Stimulated activated memory B cell treated with anti-CD40 and anti-IgM and Interleukin-4, amounts not matched to agents 10 μg/mL and 1 μg/mL and 100 μg/mL, for 72 hours (primary cell): ENCODE results near the gene PTPRZ1.

Experiments
- ATAC-seq: fragments of 150-1000 bp; cut with Tn5 transposase; 2 replicates; pipeline ENCODE4 v1.10.0; 2021
- H3K27ac Mint-ChIP-seq: one replicate; pipeline ENCODE4 v1.8.0; 2022; ENCODE audit warnings: mild to moderate bottlenecking, mixed read lengths
- H3K27me3 Mint-ChIP-seq: one replicate; pipeline ENCODE4 v1.8.0; 2022; ENCODE audit warnings: mixed read lengths
- H3K36me3 Mint-ChIP-seq: one replicate; pipeline ENCODE4 v1.8.0; 2022; ENCODE audit warnings: mixed read lengths
- H3K4me1 Mint-ChIP-seq: one replicate; pipeline ENCODE4 v1.8.0; 2022; ENCODE audit warnings: mixed read lengths
- H3K4me3 Mint-ChIP-seq: one replicate; pipeline ENCODE4 v1.8.0; 2022; ENCODE audit warnings: mild to moderate bottlenecking, moderate library complexity, mixed read lengths
- H3K9me3 Mint-ChIP-seq: one replicate; pipeline ENCODE4 v1.8.0; 2022; ENCODE audit warnings: mixed read lengths

The PTPRZ1 gene

GRCh38 chr7:121872831-121873288 lies at the start of gene PTPRZ1:
TSS of gene PTPRZ1 (plus strand) at chr7:121873161. CDS start at chr7:121873500, 339 bp downstream.
- peak; percentile 41 for ATAC-seq
- Mint-ChIP-seq H3K4me1 (peaks cover 12% of the 10 kb centered on the region), H3K27ac (no peak within 1 kb of the TSS), H3K9me3 (peaks cover 3% of the 10 kb centered on the region), H3K4me3 (peak within 1 kb of the TSS; percentile 45), H3K27me3 (peaks cover 29% of the 10 kb centered on the region), H3K36me3 (no peaks in the 10 kb centered on the region)

GRCh38 chr7:121824276-121824675 lies 48.7 kb upstream of the PTPRZ1 start:
- H3K4me3 Mint-ChIP-seq: no peak overlapping the region
- H3K9me3 Mint-ChIP-seq: peaks cover 2% of the 10 kb centered on the region
- H3K36me3 Mint-ChIP-seq: no peaks in the 10 kb centered on the region
- ATAC-seq: no peak
- H3K4me1 Mint-ChIP-seq: no peaks in the 10 kb centered on the region
- no peak overlapping the region for H3K27ac Mint-ChIP-seq
- no peaks in the 10 kb centered on the region for H3K27me3 Mint-ChIP-seq

- peaks cover 3% of the 10 kb centered on the region for H3K9me3 Mint-ChIP-seq
- ATAC-seq: no peak
- H3K27ac Mint-ChIP-seq: no peak overlapping the region
- H3K36me3 Mint-ChIP-seq: no peaks in the 10 kb centered on the region
- no peak overlapping the region for H3K4me3 Mint-ChIP-seq
- no peaks in the 10 kb centered on the region for H3K27me3 Mint-ChIP-seq
- no peaks in the 10 kb centered on the region for H3K4me1 Mint-ChIP-seq
Observed at GRCh38 chr7:121831351-121831750, 41.6 kb upstream of the PTPRZ1 start.

- Mint-ChIP-seq H3K9me3 (peaks cover 3% of the 10 kb centered on the region), H3K36me3 (no peaks in the 10 kb centered on the region), H3K4me3 (no peak overlapping the region), H3K4me1 (no peaks in the 10 kb centered on the region), H3K27ac (no peak overlapping the region), H3K27me3 (no peaks in the 10 kb centered on the region)
- ATAC-seq: no peak
Observed at GRCh38 chr7:121831801-121832200, 41.2 kb upstream of the PTPRZ1 start.

- no peaks in the 10 kb centered on the region for H3K36me3 Mint-ChIP-seq
- H3K27ac Mint-ChIP-seq: no peak overlapping the region
- H3K27me3 Mint-ChIP-seq: no peaks in the 10 kb centered on the region
- ATAC-seq: no peak
- H3K4me3 Mint-ChIP-seq: no peak overlapping the region
- peaks cover 3% of the 10 kb centered on the region for H3K9me3 Mint-ChIP-seq
- H3K4me1 Mint-ChIP-seq: no peaks in the 10 kb centered on the region
Observed at GRCh38 chr7:121832347-121832746, 40.6 kb upstream of the PTPRZ1 start.

GRCh38 chr7:121833991-121834390 lies 39.0 kb upstream of the PTPRZ1 start:
- Mint-ChIP-seq H3K9me3 (peaks cover 3% of the 10 kb centered on the region), H3K27ac (no peak overlapping the region), H3K36me3 (no peaks in the 10 kb centered on the region), H3K4me3 (no peak overlapping the region), H3K4me1 (no peaks in the 10 kb centered on the region), H3K27me3 (no peaks in the 10 kb centered on the region)
- no peak for ATAC-seq

GRCh38 chr7:121837462-121837861 lies 35.5 kb upstream of the PTPRZ1 start:
- no peaks in the 10 kb centered on the region for H3K4me1 Mint-ChIP-seq
- H3K36me3 Mint-ChIP-seq: no peaks in the 10 kb centered on the region
- no peaks in the 10 kb centered on the region for H3K27me3 Mint-ChIP-seq
- no peak overlapping the region for H3K27ac Mint-ChIP-seq
- no peak for ATAC-seq
- no peak overlapping the region for H3K4me3 Mint-ChIP-seq
- peaks cover 3% of the 10 kb centered on the region for H3K9me3 Mint-ChIP-seq

- Mint-ChIP-seq H3K36me3 (no peaks in the 10 kb centered on the region), H3K9me3 (peaks cover 3% of the 10 kb centered on the region), H3K4me3 (no peak overlapping the region), H3K27me3 (no peaks in the 10 kb centered on the region), H3K4me1 (no peaks in the 10 kb centered on the region), H3K27ac (no peak overlapping the region)
- no peak for ATAC-seq
Observed at GRCh38 chr7:121847041-121847440, 25.9 kb upstream of the PTPRZ1 start.

- no peak overlapping the region for H3K4me3 Mint-ChIP-seq
- H3K27me3 Mint-ChIP-seq: no peaks in the 10 kb centered on the region
- no peak overlapping the region for H3K27ac Mint-ChIP-seq
- H3K9me3 Mint-ChIP-seq: peaks cover 3% of the 10 kb centered on the region
- H3K4me1 Mint-ChIP-seq: no peaks in the 10 kb centered on the region
- ATAC-seq: no peak
- H3K36me3 Mint-ChIP-seq: no peaks in the 10 kb centered on the region
Observed at GRCh38 chr7:121853307-121853706, 19.7 kb upstream of the PTPRZ1 start.

GRCh38 chr7:121860953-121861352 lies 12.0 kb upstream of the PTPRZ1 start:
- ATAC-seq: no peak
- Mint-ChIP-seq H3K36me3 (no peaks in the 10 kb centered on the region), H3K9me3 (no peaks in the 10 kb centered on the region), H3K27me3 (no peaks in the 10 kb centered on the region), H3K27ac (no peak overlapping the region), H3K4me1 (no peaks in the 10 kb centered on the region), H3K4me3 (no peak overlapping the region)

GRCh38 chr7:121862591-121862990 lies 10.4 kb upstream of the PTPRZ1 start:
- Mint-ChIP-seq H3K4me3 (no peak overlapping the region), H3K9me3 (peaks cover 3% of the 10 kb centered on the region), H3K27me3 (no peaks in the 10 kb centered on the region), H3K27ac (no peak overlapping the region), H3K4me1 (no peaks in the 10 kb centered on the region), H3K36me3 (no peaks in the 10 kb centered on the region)
- ATAC-seq: no peak

- H3K27me3 Mint-ChIP-seq: peaks cover 29% of the 10 kb centered on the region
- H3K4me1 Mint-ChIP-seq: peaks cover 12% of the 10 kb centered on the region
- no peak for ATAC-seq
- no peak overlapping the region for H3K27ac Mint-ChIP-seq
- H3K4me3 Mint-ChIP-seq: no peak overlapping the region
- no peaks in the 10 kb centered on the region for H3K36me3 Mint-ChIP-seq
- H3K9me3 Mint-ChIP-seq: peaks cover 6% of the 10 kb centered on the region
Observed at GRCh38 chr7:121871188-121871587, 1.8 kb upstream of the PTPRZ1 start.

GRCh38 chr7:121873289-121874194 lies 581 bp downstream of the PTPRZ1 start:
- peaks cover 12% of the 10 kb centered on the region for H3K4me1 Mint-ChIP-seq
- peaks cover 29% of the 10 kb centered on the region for H3K27me3 Mint-ChIP-seq
- peak overlapping the region; percentile 45 for H3K4me3 Mint-ChIP-seq
- H3K9me3 Mint-ChIP-seq: peaks cover 3% of the 10 kb centered on the region
- no peaks in the 10 kb centered on the region for H3K36me3 Mint-ChIP-seq
- ATAC-seq: peak; percentile 39
- H3K27ac Mint-ChIP-seq: no peak overlapping the region

GRCh38 chr7:121874298-121874697 lies 1.3 kb downstream of the PTPRZ1 start:
- Mint-ChIP-seq H3K36me3 (no peaks in the 10 kb centered on the region), H3K4me1 (peaks cover 12% of the 10 kb centered on the region), H3K27ac (no peak overlapping the region), H3K9me3 (peaks cover 3% of the 10 kb centered on the region), H3K4me3 (no peak overlapping the region), H3K27me3 (peaks cover 29% of the 10 kb centered on the region)
- no peak for ATAC-seq

GRCh38 chr7:121875203-121875602 lies 2.2 kb downstream of the PTPRZ1 start:
- Mint-ChIP-seq H3K36me3 (no peaks in the 10 kb centered on the region), H3K4me1 (peaks cover 12% of the 10 kb centered on the region), H3K4me3 (no peak overlapping the region), H3K27me3 (peaks cover 29% of the 10 kb centered on the region), H3K27ac (no peak overlapping the region), H3K9me3 (peaks cover 3% of the 10 kb centered on the region)
- ATAC-seq: no peak
